ENCODE measurements around the gene MTHFR.

The MTHFR gene

GRCh38 chr1:11757047-11757446, 48.7 kb downstream of the MTHFR start:
- Mint-ChIP-seq H3K27ac (no peak overlapping the region), H3K4me3 (no peak overlapping the region), H3K27me3 (ENCODE audit: low read depth) (peaks cover 18% of the 10 kb centered on the region), H3K4me1 (no peaks in the 10 kb centered on the region), H3K36me3 (ENCODE audit: low read depth) (no peaks in the 10 kb centered on the region), H3K9me3 (no peaks in the 10 kb centered on the region)
- no peak for TF ChIP-seq CTCF (IDR thresholded peaks at IDR 0.05; ENCODE audit: unreplicated experiment in 3 of 3)

- Mint-ChIP-seq H3K27ac (no peak overlapping the region), H3K4me3 (no peak overlapping the region), H3K9me3 (no peaks in the 10 kb centered on the region)
Observed at GRCh38 chr1:11753555-11754208, 52.1 kb downstream of the MTHFR start.

GRCh38 chr1:11752359-11753088, 53.2 kb downstream of the MTHFR start:
- H3K36me3 Mint-ChIP-seq (ENCODE audit: low read depth), result peaks cover 4% of the 10 kb centered on the region
- H3K27me3 Mint-ChIP-seq (ENCODE audit: low read depth), result no peaks in the 10 kb centered on the region
- no peak for TF ChIP-seq CTCF (IDR thresholded peaks at IDR 0.05; ENCODE audit: unreplicated experiment in 3 of 3)
- H3K27ac Mint-ChIP-seq, result no peak overlapping the region
- no peak overlapping the region for H3K4me3 Mint-ChIP-seq
- H3K4me1 Mint-ChIP-seq, result no peaks in the 10 kb centered on the region
- no peaks in the 10 kb centered on the region for H3K9me3 Mint-ChIP-seq

More at GRCh38 chr1:11753555-11754208, 52.1 kb downstream of the MTHFR start:
- H3K36me3 Mint-ChIP-seq (ENCODE audit: low read depth), result peaks cover 4% of the 10 kb centered on the region
- no peaks in the 10 kb centered on the region for H3K4me1 Mint-ChIP-seq
- no peaks in the 10 kb centered on the region for H3K27me3 Mint-ChIP-seq (ENCODE audit: low read depth)
- no peak for TF ChIP-seq CTCF (IDR thresholded peaks at IDR 0.05; ENCODE audit: unreplicated experiment in 3 of 3)

- Mint-ChIP-seq H3K27me3 (ENCODE audit: low read depth) (no peaks in the 10 kb centered on the region), H3K4me3 (no peak overlapping the region), H3K4me1 (no peaks in the 10 kb centered on the region), H3K9me3 (no peaks in the 10 kb centered on the region), H3K27ac (no peak overlapping the region), H3K36me3 (ENCODE audit: low read depth) (peaks cover 10% of the 10 kb centered on the region)
- TF ChIP-seq CTCF (IDR thresholded peaks at IDR 0.05; ENCODE audit: unreplicated experiment in 3 of 3), result no peak
Observed at GRCh38 chr1:11751087-11751486, 54.7 kb downstream of the MTHFR start.

- Mint-ChIP-seq H3K9me3 (no peaks in the 10 kb centered on the region), H3K4me1 (no peaks in the 10 kb centered on the region), H3K27me3 (ENCODE audit: low read depth) (no peaks in the 10 kb centered on the region), H3K27ac (no peak overlapping the region), H3K36me3 (ENCODE audit: low read depth) (peaks cover 14% of the 10 kb centered on the region), H3K4me3 (no peak overlapping the region)
- TF ChIP-seq CTCF (IDR thresholded peaks at IDR 0.05; ENCODE audit: unreplicated experiment in 3 of 3), result no peak
Observed at GRCh38 chr1:11749996-11750395, 55.8 kb downstream of the MTHFR start.

Measured in nephron (organoid).